D721Med (cell line): ENCODE data around the gene CCNL2.
"Not testable (repeated sequence)": the region's sequence is repeated elsewhere in the genome, so short reads cannot be mapped to it uniquely, and the experiment has no call there.

Experiments
- DNase-seq: peaks from one replicate; pipeline ENCODE4 v3.0.0; 2011; ENCODE audit warnings: low spot score; ENCODE audit not compliant: insufficient read length
- FAIRE-seq: peaks from 2 replicates; lab custom pipeline; 2011; peaks lifted over from hg19 to GRCh38; lab: Jason Lieb, UNC
- TF ChIP-seq, protein P1 (sequence below): IDR thresholded peaks from 2 replicates; pipeline ENCODE4 v1.5.1; 2012; ENCODE audit warnings: mild to moderate bottlenecking, control low read depth; ENCODE audit not compliant: insufficient read depth; ENCODE audit errors: missing control alignments

Gene CCNL2

DNA sequence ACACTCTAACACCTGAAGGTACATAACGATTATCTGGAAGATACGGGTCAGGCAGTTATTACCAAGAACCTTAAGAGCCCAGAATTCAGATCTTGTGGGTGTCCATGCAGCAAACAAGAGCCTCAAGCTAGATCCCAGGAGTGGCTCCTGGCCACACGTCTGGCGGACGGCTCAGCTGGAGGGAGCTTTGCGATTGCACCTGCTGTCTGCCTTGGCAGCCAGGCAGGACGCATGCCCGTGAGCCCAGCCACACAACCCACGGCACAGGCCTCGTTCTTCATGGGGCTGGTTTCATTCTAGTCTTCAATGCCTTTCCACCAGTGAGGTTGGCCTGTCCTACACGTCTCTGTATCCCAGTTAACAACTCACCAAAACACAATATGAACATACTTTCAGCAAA lies 5.7 kb downstream of the CCNL2 start:
- TF ChIP-seq, protein P1, sequence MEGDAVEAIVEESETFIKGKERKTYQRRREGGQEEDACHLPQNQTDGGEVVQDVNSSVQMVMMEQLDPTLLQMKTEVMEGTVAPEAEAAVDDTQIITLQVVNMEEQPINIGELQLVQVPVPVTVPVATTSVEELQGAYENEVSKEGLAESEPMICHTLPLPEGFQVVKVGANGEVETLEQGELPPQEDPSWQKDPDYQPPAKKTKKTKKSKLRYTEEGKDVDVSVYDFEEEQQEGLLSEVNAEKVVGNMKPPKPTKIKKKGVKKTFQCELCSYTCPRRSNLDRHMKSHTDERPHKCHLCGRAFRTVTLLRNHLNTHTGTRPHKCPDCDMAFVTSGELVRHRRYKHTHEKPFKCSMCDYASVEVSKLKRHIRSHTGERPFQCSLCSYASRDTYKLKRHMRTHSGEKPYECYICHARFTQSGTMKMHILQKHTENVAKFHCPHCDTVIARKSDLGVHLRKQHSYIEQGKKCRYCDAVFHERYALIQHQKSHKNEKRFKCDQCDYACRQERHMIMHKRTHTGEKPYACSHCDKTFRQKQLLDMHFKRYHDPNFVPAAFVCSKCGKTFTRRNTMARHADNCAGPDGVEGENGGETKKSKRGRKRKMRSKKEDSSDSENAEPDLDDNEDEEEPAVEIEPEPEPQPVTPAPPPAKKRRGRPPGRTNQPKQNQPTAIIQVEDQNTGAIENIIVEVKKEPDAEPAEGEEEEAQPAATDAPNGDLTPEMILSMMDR: no peak
- DNase-seq (no peak), FAIRE-seq (no peak)

DNA sequence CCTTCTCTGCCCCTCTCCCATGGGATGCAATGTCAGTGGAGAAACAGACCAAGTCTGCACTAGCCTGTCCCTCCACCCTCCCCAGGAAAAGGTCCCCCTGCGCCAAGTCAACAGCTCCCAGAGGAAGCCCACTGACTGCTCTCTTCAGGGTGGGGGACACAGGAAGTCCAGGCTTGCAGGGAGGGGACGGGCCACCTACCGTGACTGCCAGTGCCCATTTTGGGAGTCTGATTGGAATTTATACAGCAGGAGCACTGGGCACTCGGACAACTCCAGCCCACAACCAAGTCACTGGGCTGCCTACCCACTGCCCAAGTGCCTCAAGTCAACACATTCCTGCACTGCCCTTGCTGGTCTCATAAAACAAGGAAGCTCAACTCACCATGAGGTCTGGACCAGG lies 6.1 kb downstream of the CCNL2 start:
- TF ChIP-seq, protein P1: no peak
- FAIRE-seq (no peak), DNase-seq (no peak)

DNA sequence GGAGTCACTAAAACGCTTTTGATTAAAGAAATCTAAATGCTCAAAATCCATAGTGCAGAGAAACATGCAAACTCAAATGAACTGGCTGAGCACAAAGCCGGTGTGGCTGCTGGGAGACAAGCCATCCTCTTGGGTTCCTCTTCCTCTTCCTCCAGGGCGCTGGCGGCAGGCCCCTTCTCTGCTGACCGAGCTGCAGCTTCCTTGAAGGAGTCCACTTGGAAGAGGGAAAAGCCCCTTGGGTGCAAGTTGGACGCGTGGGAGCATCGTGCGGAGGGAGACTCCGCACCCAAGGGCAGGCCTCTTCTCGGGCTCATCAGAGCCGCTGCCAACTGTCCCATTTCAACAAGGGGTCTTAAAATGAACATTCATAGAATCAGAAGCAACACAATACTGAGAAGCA lies 7.9 kb downstream of the CCNL2 start:
- TF ChIP-seq, protein P1: no peak
- no peak for FAIRE-seq
- no peak for DNase-seq

DNA sequence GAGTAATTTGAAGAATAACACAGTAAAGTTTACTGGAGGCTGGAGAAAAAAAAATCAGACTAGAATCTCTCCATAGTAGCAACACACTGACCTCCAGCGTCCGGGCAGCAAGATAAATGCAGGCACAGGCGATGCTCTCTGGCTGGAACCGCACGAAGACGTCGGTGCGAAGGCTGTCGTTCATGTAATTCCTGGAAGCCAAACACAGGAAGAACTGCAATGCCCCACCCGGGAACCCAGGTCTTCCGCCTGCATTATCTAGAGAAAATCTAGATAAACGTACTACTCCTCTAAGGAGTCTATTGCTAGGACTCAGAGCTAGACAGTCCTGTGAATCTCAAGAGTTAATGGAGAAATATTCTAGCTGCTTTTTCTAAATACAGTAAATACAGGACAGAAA lies 8.5 kb downstream of the CCNL2 start:
- TF ChIP-seq, protein P1: no peak
- DNase-seq: no peak
- no peak for FAIRE-seq

DNA sequence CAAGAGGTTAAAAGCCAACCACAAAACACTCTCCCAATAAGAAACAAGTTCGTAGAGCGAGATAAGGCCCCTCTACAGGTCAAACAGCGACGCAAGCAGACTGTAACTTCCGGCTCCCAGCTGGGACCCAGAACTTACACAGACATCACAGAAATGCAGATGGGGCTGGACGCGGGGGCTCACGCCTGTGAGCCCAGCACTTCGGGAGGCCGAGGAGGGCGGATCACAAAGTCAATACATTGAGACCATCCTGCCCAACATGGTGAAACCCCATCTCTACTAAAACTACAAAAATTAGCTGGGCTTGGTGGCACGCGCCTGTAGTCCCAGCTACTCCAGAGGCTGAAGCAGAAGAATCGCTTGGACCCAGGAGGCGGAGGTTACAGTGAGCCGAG lies 11.1 kb downstream of the CCNL2 start:
- DNase-seq (no peak), FAIRE-seq (no peak)
- TF ChIP-seq, protein P1: no peak

DNA sequence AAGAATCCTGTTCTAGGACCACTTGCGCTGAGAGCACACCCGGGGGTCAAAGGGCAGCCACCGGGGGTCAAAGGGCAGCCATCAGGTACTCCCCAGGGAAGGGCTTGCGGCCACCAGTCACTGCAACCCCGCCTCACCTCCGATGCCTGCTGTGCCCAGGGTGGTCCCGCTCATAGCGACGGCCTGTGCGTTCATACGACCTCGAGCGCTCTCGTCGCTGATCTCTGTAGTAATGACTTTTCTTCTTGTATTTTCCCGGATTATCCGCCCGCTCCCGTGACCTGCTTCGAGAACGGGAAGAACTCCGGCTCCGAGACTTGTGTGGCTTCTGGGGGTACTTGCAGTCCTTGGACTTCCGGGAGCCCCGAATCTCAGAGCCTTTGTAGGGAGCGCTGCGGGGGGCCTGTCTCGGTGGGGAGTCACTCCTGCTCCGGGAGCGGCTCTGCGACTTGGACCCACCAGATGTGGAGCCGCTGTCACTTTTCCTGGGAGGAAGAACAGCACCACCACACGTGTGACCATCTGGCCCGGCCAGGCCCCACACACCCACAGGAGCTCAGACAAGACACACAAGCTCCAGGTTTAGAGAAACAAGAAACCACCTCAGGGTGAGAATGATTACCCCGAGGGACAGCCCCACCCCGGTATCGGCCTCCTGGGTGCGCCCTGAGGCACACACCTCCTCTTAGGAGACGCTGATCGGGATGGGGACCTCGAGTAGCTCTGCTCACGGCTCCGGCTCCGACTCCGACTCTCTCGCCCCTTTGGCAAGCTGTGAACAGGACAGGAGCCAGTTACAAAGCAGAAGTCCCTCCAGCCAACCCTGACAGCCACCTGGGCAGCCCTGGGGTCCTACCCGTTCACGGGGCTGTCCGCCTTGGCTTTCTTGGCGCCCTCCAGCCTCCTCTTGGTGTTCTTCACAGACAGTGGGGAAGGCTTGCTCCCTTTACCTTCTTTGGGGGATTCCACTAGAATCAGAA lies 11.7 kb downstream of the CCNL2 start:
- DNase-seq (no peak), FAIRE-seq (no peak)
- TF ChIP-seq, protein P1: no peak

DNA sequence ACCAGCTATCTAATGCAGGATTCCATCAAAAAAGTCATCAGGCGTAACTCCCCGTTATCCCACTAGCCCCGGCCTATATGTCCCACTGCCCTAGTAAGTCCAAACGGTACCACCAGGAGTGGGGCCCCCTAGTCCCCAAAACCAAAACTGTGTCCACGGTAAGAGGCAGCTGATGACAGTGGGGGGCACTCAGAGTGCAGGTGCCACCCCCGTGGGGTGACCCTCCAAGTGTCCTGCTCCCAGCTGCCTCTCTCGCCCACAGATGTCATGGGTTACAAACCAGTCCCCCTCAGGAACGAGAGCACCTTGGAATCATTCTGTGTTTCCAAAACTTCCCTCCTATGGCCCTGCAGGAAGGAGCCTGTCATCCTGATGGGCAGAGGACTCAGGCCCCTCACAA lies 13.2 kb downstream of the CCNL2 start:
- FAIRE-seq (no peak), DNase-seq (no peak)
- TF ChIP-seq, protein P1: no peak

DNA sequence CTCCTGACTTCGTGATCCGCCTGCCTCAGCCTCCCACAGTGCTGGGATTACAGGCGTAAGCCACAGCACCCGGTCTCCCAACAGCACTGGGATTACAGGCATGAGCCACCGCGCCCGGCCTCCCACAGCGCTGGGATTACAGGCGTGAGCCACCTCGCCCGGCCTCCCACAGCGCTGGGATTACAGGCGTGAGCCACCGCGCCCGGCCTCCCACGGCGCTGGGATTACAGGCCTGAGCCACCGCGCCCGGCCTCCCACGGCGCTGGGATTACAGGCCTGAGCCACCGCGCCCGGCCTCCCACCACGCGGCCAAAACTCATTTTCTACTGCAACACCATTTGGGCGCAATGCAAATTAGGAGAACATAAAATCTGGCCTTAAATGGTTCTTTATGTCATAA lies 13.8 kb downstream of the CCNL2 start:
- not testable (repeated sequence) for DNase-seq, FAIRE-seq
